ENCODE data around the gene PCIF1.

The PCIF1 gene

GRCh38 chr20:45997187-45997586 lies 62.7 kb downstream of the PCIF1 start:
- no peak for DNase-seq
